Left forelimb (tissue), 1 donor: ENCODE measurements around the gene PDE4D.
"Not testable (repeated sequence)": the region's sequence is repeated elsewhere in the genome, so short reads cannot be mapped to it uniquely, and the experiment has no call there.

ENCODE experiments used
- DNase-seq: peaks from one replicate; pipeline ENCODE4 v3.0.0-alpha.2; 2018; ENCODE audit warnings: low spot score

The PDE4D gene

DNA sequence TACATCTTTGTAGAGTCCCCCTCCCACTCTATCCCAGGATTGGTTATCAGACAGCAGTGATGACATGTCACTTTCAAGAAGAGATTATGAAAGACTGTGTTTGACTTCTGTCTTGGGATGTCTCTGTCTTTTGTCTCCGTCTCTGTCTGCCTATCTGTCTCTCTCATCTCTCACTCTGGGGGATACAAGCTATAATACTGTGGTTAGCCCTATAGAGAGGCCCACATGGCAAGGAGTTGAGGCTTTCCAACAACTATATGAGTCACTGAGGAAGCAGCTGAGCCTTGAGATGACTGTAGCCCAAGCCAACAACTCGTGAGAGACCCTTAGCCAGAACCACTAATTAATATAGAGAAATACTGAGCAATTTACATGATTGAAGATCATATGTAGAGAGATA is 284.8 kb downstream of the PDE4D start:
- DNase-seq, result no peak

DNA sequence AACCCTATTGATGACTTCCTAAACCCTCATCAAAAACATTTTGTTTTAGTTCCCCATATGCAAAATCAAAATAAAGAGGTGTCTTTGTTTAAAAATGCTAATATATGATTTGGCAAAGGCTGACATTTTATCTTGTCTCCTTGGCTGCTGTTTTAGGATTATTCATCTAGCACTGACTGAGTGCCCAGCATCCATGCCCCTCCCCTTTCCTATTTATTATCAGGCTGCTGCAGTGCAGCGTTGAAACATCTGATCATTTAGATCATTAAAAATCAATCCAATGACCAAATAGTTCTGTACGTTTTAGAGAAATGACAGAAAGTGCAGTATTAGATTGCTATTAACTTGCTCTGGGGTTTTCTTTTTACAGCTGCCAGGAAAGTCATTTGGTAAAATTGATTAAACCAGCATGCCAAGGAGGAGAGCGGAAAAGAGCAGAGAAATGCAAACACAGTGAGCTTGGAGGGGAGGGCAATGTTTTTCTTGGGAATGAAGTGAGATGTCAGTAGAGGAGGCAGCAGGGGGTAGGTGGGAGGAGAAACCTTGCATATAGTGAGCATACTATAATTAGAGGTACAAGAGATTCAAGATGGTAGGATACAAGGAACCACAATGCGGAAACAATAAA is 286.3 kb downstream of the PDE4D start:
- no peak for DNase-seq

DNA sequence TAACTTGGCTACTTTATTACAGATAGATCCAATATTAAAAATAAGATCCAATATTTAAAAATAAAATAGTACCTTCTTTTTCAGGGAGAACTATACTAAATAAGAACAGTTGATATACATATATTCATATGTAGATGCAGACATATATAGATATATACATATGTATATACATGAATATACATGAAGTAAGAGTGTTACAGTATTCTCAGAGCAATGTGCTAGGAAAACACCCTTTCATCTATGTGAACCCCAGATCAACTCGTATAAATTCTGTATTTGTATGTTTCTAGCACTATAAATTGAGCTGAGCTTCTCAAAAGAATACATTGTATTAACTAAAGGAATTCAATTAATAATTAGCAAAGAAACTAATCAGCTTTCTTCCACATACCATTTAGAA is 287.6 kb downstream of the PDE4D start:
- no peak for DNase-seq

DNA sequence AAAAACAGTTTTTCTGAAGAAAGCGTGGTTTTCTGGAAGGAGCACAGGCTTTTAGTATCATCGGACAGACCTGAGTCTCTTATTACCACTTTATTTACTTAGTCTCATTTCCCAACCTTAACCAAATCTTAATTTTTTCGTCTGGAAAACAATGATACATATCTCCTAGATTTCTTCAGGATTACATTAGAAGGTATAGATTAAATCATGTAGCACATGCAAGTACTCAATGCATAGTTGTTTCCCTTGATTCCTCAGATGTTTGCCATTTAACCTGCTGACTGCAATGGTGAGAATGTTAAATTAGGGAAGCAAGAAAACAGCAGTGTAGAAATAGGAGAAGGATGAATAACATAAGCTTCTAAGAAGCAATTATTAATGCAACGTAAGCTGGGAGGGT is 289.4 kb downstream of the PDE4D start:
- DNase-seq, result no peak

DNA sequence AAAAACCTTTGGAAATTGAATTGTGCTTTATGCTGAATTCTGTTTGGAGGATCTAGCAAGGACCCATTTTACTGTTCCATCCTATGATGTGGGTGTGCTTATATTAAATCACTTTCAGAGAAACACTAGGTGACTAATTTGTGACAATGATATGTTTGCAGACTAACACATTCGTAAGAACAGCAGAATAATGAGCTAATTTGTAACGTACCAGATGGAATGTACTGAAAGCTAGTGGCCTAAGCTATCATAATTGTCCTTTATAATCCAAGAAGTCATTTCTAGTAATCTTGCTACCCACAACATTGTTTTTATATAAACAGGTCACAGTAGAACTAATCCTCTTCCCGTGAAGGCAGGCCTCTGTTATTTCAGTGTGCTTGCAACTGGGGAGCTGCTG is 292.5 kb downstream of the PDE4D start:
- DNase-seq, result no peak

DNA sequence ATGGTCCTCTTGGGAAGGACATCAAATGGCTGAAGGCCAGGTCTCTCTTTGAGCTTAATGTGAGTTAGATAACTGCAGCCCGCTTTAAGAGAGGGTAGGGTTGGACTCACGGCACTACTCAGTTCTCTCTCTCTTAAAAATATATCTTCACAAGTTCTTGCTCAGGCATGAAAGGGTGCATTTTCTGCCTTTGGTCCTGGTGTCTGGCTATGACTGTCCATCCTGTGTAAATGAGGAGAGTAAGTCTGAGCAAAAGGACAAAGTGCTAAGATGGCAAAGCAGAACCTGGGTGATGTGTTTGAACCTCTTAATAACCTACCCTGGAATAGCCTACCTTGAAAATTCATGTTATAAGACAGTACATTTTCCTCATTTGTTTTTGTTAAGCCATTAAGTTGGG is 293.4 kb downstream of the PDE4D start:
- DNase-seq, result no peak

DNA sequence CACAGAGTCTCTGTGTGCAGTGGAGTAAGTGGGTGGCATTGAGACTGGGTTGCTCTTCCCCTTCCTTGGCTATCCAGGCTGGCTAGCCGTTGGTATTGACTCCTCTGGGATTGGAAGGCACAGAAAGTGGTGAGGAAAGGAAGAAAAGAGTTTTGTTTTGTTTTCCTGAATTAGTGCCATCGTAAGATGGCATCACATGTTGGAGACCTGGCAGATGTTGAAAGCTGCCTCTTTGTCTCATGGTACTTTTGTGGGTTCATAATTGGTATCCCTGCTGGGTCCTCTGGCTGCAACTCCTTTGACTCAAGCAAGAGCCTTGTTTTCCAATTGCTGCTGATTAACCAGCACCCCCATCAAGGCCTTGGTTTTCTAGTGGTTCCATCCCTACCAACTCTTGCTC is 293.8 kb downstream of the PDE4D start:
- DNase-seq, result no peak

DNA sequence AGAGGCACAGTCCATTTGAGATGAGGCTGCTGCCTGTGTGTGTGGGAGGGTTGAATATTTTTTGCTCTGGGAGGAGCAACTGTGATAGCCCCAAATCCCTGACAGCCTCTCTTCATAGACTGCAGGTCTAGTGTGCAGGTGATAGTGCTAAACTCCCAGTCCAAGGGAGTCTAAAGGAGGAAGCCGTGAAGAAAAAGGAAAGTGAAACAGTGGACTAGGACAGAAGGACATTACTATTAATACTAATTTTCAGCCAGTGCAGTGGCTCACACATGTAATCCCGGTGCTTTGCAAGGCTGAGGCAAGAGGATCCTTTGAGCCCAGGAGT is 295.0 kb downstream of the PDE4D start:
- DNase-seq, result no peak

DNA sequence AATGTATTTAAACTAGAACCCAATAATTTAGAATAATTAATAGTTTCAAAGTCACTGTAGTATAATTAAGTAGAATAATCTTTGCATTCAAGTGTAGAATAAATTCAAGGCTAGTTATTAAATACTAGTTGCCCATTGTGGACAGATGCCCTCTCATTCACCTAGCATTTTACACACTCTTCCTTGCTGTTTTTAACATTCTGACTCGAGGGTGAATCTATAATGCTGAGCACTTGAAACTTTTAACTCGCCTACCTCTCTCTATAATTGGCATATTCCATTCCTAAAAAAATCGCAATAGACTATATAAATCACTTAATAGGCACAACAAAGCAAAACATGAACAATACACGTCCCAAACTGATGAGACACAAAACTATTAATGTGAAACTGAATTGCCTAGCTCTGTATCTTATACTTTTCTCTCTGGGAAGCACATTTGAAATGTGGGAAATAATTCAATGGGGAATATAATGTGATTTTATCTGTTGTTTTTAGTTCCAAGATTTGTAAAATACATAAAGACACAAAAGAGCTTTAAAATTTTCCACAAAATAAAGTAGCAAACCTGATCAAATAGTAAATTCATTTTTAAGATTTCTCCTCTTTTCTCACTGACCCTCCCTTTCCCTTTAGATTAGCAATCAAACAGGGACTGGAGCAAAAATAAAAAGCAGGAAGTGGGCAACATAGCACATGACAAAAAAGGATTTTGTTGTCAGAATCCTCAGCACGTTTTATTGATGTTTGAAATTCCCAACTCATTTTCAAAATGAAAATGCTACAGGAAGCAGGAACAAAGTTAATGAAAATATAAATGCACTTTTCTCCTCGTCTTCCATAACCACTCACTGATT is 295.6 kb downstream of the PDE4D start:
- DNase-seq, result no peak

DNA sequence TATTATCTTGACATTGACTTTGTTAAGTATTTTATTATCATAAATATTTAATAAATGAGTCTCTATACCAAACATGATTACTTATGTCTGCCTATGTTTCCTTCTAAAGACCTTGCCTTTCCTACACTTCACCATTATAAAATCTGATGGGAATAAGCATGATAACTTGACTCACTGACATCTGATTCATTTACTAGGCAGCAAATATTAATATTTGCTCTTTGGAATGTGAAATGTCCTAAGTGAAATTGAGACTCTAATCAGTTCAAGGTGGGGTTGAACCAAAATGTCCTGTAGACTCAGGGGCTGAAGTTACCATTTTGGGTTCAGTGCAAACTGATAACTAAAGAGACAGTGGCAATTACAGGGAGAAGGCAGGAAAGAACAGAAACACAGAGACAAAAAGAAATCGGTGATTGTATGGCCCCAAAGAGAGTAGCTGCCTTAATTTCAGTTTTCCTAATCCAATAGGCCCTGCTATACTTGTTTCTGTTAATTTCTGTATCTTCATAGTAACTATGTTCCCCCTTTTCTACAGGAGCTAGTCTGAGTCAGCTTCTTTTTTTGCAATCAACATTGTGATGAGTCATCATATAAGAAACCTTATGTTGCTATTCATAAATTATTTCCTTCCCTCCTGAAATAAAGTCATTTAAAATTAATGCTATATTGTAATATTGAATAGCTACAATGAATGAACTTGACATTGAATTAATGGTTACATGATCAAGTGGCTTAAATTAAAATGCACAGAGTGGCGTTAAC is 296.8 kb downstream of the PDE4D start:
- DNase-seq, result no peak

DNA sequence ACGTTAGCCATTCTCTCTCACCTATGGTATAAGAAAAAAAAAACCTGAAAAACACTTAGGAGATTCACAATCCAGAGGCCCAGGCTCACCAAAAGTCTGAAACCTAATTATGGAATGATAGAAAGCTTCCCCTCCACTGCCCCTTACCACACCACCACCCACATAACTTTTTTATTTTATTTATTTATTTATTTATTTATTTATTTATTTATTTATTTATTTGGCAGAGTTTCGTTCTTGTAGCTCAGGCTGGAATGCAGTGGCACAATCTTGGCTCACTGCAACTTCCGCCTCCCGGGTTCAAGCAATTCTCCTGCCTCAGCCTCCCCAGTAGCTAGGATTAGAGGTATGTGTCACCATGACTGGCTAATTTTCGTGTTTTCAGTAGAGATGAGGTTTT is 299.4 kb downstream of the PDE4D start:
- not testable (repeated sequence) for DNase-seq

DNA sequence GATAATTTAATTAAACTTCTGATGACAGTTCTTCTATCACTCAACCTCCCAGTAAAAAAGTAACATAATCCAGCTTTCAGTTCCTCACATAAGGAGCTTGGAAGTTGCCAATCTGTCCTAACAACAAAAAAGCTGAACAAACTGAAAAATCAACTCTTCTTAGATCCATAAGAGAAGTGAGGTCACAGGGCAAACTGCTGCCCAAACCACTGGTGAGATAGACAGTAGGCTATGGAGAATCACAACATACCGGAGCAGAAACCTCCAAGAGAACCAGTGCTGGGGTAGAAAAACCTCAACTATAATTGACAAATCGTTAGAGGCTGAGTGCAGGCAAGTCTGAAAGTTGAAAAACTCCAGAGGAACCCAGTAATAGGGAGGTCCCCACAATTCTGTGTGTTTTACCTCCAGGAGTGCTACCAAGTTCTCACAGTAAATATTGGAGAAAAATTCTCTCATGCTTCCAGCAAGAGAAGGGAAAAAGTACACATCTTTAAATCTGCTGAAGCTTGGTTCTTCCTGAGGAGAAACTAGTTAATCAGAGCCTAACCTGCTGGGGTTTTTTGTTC is 300.0 kb downstream of the PDE4D start:
- DNase-seq, result no peak

DNA sequence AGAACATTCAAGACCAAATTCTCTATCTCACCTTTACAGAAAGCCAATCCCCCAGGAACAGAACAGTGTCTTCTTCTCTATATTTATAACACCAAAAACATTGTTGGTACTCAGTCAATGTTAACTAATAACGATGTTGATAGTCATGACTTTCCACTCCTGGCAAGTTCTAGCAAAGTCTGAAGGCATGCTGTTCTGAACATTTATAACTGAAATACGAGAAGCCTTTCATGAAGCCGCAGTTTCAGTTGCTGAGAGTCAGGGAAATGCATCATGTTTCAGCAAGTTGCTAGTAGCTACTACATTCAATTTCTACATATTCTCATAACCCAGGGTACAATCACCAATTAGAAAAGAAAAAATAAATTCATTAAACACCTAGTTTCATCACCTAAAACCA is 301.4 kb downstream of the PDE4D start:
- no peak for DNase-seq

DNA sequence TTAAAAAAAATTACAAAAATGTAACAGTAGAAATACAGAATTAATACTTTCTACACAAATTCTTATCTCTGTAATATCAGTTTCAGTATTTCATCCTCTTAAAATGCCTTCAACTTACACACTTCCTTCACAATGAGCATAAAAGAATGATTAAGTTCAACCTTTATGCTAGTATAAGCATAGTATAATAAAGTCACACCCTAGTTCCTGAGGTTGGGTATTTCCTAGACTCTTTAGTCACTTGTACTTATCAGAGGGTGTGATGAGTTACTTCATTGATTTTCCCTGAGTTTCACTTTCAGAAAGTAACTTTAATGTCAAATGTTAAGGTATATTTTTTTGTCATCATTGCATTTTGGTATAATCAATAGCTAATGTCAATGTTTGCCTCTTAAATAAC is 302.4 kb downstream of the PDE4D start:
- DNase-seq, result no peak

DNA sequence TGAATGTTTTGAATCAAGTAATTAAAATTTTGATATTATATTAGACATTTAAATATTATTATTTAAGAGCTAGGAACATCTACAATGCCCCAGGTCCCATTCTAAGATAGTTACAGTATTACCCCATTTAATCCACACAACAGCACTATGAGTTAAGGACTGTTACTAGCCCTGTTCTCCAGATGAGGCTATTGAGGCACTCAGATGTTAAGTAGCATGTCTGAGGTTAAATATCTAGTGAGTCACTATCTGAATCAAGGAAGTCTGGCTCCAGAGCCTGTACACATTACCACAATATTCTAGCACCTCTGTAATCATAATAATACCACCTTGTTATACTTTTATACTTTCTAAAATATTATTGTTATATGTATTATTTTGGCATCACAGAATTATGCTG is 304.6 kb downstream of the PDE4D start:
- DNase-seq, result no peak

DNA sequence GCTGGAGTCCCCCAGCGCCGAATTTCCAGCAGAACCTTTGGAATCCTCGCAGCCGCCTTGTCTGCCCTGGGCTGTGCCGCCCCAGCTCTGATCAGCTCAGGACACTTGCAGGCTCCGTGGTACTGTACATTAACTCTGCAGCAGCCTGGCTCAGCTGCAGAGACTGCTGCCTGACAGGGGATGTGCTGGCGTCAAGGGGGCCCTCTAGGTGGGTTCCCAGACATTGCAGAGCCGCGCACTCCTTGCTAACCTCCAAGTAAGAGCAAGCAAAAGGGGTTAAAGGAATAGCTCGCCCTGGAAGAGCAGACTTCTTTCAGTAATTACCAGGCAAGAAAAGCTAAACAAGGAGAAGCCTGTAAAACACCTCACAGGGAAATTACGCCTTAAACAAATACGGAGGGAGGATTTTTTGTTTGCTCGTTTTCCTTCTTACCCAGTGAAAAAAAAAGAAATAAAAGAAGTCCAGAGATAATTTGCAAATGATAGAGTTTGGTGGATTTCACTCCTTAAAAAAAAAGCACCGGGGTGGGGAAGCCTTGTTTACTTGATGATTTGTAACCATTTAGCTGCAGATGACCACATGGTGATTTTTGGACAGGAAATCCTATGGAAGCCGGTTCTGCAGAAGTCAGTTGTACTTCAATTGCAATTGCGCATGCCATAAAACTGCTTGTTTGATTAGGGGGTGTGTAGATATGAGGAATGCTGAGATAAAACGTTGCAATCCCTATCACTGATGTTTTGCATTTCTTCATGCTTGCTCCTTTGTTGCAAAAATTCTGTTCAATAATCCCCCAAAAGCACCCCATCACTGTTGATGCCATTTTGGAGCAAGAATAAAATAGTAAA is 305.8 kb downstream of the PDE4D start:
- DNase-seq, result peak; percentile 85

DNA sequence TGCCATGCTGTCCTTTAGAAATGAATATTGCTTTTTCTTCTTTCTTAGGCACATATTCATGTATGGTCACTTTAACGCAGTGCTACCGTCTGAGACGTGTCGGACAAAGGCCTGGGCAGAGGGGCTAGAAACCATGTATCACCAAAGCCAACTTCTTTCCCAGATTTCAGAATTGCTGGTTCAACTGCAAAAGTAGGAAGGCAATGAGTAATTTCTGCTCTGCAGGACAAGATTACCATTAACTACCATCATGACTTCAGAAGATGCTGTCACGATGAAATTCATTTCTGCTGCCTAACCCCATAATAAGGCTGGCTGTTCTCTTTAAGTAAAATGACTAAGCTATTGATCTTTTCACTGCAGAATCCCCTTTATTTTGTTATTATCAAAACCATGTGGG is 306.7 kb downstream of the PDE4D start:
- DNase-seq, result no peak

DNA sequence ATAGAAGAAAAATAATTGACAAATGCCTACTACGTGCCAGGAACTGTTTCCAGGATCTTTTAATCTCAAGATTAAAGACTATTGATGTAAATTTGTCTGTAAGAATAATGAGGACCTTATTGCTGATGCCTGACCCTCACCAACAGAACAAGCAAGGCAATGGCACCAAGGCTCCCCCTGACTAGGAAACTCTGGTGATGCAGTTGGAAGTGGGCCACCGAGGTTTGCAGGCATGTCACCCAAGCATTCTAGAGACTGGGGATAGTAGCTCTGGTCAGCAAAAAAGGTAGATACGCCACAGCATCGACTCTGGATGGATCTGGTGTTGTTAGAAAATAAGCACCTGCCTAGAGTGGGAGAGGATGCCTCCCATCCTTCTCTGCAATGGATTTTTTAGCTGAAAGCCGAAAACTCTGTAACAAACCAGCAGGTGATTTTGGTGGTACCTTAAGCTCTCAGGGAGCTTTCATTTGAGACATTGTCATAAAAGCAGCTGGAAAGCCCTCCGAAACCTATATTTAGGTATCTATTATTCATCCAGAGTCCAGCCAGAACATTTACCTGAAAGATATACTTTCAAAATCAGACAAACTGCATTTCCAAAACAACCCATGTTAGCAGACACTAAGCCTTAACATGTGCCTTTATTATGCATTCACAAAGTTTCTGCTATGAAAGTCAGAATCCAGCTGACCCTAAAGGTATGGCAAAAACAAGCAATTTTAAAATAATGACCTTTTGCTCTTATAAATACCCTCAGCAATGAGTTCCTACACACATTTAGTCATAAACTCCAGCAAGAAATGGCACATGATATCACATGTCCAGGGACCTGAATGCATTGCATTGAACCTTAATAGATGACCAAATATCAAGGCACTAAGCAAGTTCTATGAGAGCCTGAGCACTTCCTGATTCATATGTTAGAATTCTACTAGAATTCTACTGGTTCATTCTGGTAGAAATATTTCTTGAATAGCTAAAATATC is 308.4 kb downstream of the PDE4D start:
- DNase-seq, result no peak

DNA sequence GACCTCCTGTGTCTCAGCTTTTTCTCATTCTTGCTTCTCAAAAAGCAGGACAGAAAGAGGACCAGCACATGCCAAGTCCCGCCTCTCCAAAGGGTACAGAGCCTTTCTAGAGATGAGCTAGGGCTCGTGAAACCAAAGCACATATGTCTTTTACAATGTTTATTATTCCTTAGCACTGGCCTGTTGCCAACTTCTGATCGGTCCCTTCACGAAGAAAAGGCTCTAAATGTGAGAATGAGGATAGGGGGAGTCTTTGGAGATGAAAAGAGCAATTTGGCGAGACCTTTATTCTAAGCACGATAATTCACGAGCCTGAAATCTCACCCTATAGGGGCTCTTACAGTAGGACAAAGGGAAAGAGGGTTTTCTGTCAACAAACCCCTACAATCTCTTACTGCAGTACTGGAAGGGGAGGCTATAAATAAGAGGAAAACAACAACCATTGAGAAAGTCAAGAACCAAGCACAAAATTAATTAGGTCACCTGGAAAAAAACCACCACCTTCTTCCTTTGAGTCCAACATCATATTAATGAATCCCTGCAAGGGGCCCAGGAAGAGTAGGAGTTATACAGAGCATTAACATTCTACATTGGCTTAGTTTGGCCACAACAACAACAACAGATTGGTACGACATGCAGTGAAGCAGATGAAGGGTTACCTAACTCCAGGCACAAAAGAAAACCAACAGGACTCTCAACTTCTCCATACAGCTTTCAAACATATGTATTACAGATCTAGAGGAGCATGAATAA is 309.5 kb downstream of the PDE4D start:
- no peak for DNase-seq
